Right lobe of liver (tissue), 6 donors: ENCODE results near the gene SKIC8. TPM values are rescaled to one million over a fixed set of nuclear protein-coding genes. Genes with fewer than 3 reads are reported as not detected.

Experiments
- ATAC-seq, 4 donors: fragments of 200-7000 bp; cut with Tn5 transposase; one replicate each; pipeline ENCODE4 v1.9.1; 2020; ENCODE audit warnings: mild to moderate bottlenecking in 4 of 4, moderate library complexity in 4 of 4
- DNase-seq, 3 donors: peaks; one replicate each; pipeline ENCODE4 v3.0.0-alpha.2; 2020
- H3K27ac ChIP-seq, 3 donors: fragments of 200-600 bp; one replicate each; pipeline ENCODE4 v1.8.0; 2022
- H3K27me3 ChIP-seq, 2 donors: fragments of 200-600 bp; one replicate each; pipeline ENCODE4 v1.8.0; 2022
- H3K36me3 ChIP-seq, 4 donors: fragments of 200-600 bp; sonication (generic) in 1 of 4; one replicate each; pipeline versions ENCODE4 v1.5.1 to v1.8.0; 2017 to 2022; ENCODE audit warnings: control low read depth in 1 of 4
- H3K4me1 ChIP-seq, 4 donors: fragments of 200-600 bp; sonication (generic) in 1 of 4; one replicate each; pipeline versions ENCODE4 v1.5.1 to v1.8.0; 2017 to 2022; ENCODE audit warnings: control low read depth in 1 of 4
- H3K4me3 ChIP-seq, 3 donors: fragments of 200-600 bp; one replicate each; pipeline ENCODE4 v1.8.0; 2022
- H3K9me3 ChIP-seq, 4 donors: fragments of 200-600 bp; sonication (generic) in 1 of 4; one replicate each; pipeline versions ENCODE4 v1.5.1 to v1.8.0; 2017 to 2022; ENCODE audit warnings: control low read depth in 1 of 4
- CTCF ChIP-seq, 4 donors: fragments of 200-600 bp in 3 of 4; fragments of 450-650 bp in 1 of 4; IDR thresholded peaks; one replicate each; pipeline versions ENCODE4 v1.5.1 to v1.8.0; 2016 to 2022; ENCODE audit warnings: antibody characterized with exemption in 4 of 4, mild to moderate bottlenecking in 2 of 4
- POLR2A ChIP-seq: fragments of 450-650 bp; IDR thresholded peaks from one replicate; pipeline ENCODE4 v1.6.1; 2017; ENCODE audit warnings: antibody characterized with exemption, mild to moderate bottlenecking
- WGBS: methylation state at CpG from one replicate; pipeline ENCODE4 v1.1.6; 2018; ENCODE audit warnings: low coverage, low lambda C conversion rate; ENCODE audit not compliant: insufficient coverage; ENCODE audit errors: missing lambda C conversion rate; 5-methylcytosine and 5-hydroxymethylcytosine counted together
- intact Hi-C, 2 donors: fragments of 100-400 bp; cut with DNase I; formaldehyde crosslinking; loops; one replicate each; pipeline versions ENCODE4 v1.11.2 to v1.14.1; 2022
- small RNA-seq, 2 experiments: library from RNA; depleted of rRNA; stranded (forward); fragments of <200 nt; gene quantifications; one replicate each; pipeline ENCODE3, GENCODE V24; 2016
- total RNA-seq, 6 experiments: library from RNA; depleted of rRNA in 2 of 6; stranded (reverse); fragments of >200 nt in 2 of 6; fragmentation: NEBNext Ultra II Directional in 3 of 6; extraction: Animal tissue kit (Norgen Biotek cat#: 25700) in 3 of 6; gene quantifications; one replicate each; pipeline versions ENCODE4 v1.1.0 to v1.2.4, GENCODE V29; 2016 to 2023
- donor health status: DM: no; HTN: yes; CAD: no.
- donor health status: DM: no; HTN: no; CAD: no.
- donor health status: DM: no; HTN: no; CAD: no.
- donor health status: DM: no; HTN: yes; CAD: no.
- donor health status: DM: no; HTN: yes; CAD: no.

The SKIC8 gene
- total RNA-seq, 6 experiments from 2014 or later: 21.7 to 30.3 (median 23.0) TPM

GRCh38 chr15:78236491-78236890 is 62.9 kb downstream of the SKIC8 start:
- H3K4me1 ChIP-seq: no peaks in the 10 kb centered on the region
- 80% methylated on average over 3 of the region's 6 CpGs for whole genome bisulfite sequencing
- no peaks in the 10 kb centered on the region for H3K36me3 ChIP-seq
- H3K4me3 ChIP-seq: no peak overlapping the region
- intact Hi-C loops: loop anchor here (5.0 kb wide), 2 partner anchors 39 to 124 kb away; no protein-coding TSS in a partner anchor
- H3K27ac ChIP-seq: no peak overlapping the region
- TF ChIP-seq POLR2A (no peak), CTCF (IDR thresholded peaks at IDR 0.05) (no peak)
- ATAC-seq: no peak
- no peaks in the 10 kb centered on the region for H3K9me3 ChIP-seq
- no peaks in the 10 kb centered on the region for H3K27me3 ChIP-seq
- DNase-seq: peak in 1 of 3 donors; percentile 23

- WGBS: 42% methylated on average over 4 of the region's 6 CpGs
Measured at GRCh38 chr15:78234515-78235040, 64.8 kb downstream of the SKIC8 start, which contains the start of gene ACSBG1. Gene ACSBG1 (minus strand): TSS chr15:78234565. CDS start chr15:78234501, 64 bp downstream.

GRCh38 chr15:78233496-78233895 is 65.9 kb downstream of the SKIC8 start:
- no peak for TF ChIP-seq CTCF (IDR thresholded peaks at IDR 0.05)
- no peak for TF ChIP-seq POLR2A
- DNase-seq (no peak), ATAC-seq (no peak)
- 73% methylated on average over 10 of the region's 11 CpGs for WGBS
- intact Hi-C loops: no loop called here
- Histone ChIP-seq H3K27me3 (no peaks in the 10 kb centered on the region), H3K9me3 (no peaks in the 10 kb centered on the region), H3K4me3 (no peak overlapping the region), H3K36me3 (no peaks in the 10 kb centered on the region), H3K4me1 (no peaks in the 10 kb centered on the region), H3K27ac (no peak overlapping the region)

More at GRCh38 chr15:78234515-78235040, 64.8 kb downstream of the SKIC8 start, which contains the start of gene ACSBG1:
- Histone ChIP-seq H3K27me3 (no peaks in the 10 kb centered on the region), H3K36me3 (no peaks in the 10 kb centered on the region), H3K9me3 (no peaks in the 10 kb centered on the region), H3K4me1 (no peaks in the 10 kb centered on the region), H3K27ac (no peak within 1 kb of the TSS), H3K4me3 (no peak within 1 kb of the TSS)
- ATAC-seq (no peak), DNase-seq (no peak)
- intact Hi-C loops: loop anchor here (5.0 kb wide), 2 partner anchors 37 to 122 kb away; no protein-coding TSS in a partner anchor
- TF ChIP-seq CTCF (IDR thresholded peaks at IDR 0.05) (no peak), POLR2A (no peak)

Small RNA genes lying within 50 kb of the gene (small RNA-seq; reads per million reads assigned to genes)
- gene AC090607.5: 0 reads per million in 2 experiments

Other genes starting within 250 kb of the SKIC8 start
- 10 to 100 TPM; 23.7 to 81.4 (median 29.6) TPM for gene TBC1D2B, start 221.9 kb downstream of the SKIC8 start, total RNA-seq
- not detected for gene SH2D7, start 207.0 kb downstream of the SKIC8 start, total RNA-seq
- gene CIB2, start 168.2 kb downstream of the SKIC8 start, total RNA-seq: 1 to 10 TPM in 2 of 6 experiments, under 1 TPM in 3, not detected in 1; 0.22 to 1.3 (median 0.74) TPM
- 10 to 100 TPM; 22.0 to 46.5 (median 34.6) TPM for gene IDH3A, start 150.2 kb downstream of the SKIC8 start, total RNA-seq
- not detected for gene ACSBG1, start 65.0 kb downstream of the SKIC8 start, total RNA-seq
- 1 to 10 TPM in 4 of 6 experiments, under 1 TPM in 2; 0.73 to 3.4 (median 1.9) TPM for gene DNAJA4, start 35.0 kb downstream of the SKIC8 start, total RNA-seq
- gene CRABP1, start 40.7 kb upstream of the SKIC8 start, total RNA-seq: not detected
- gene IREB2, start 138.6 kb upstream of the SKIC8 start, total RNA-seq: 10 to 100 TPM; 17.1 to 36.2 (median 25.6) TPM
- 1 to 10 TPM; 3.7 to 8.9 (median 5.2) TPM for gene HYKK, start 208.0 kb upstream of the SKIC8 start, total RNA-seq
- 100 to 1,000 TPM in 3 of 6 experiments, 10 to 100 TPM in 3; 66.1 to 147 (median 92.3) TPM for gene PSMA4, start 240.8 kb upstream of the SKIC8 start, total RNA-seq